Testis (tissue), 2 donors: ENCODE measurements around the gene ALOXE3.
"Not testable (repeated sequence)": the region's sequence is repeated elsewhere in the genome, so short reads cannot be mapped to it uniquely, and the experiment has no call there.

ENCODE experiments used
- POLR2A ChIP-seq: fragments of 450-650 bp; IDR thresholded peaks from one replicate; pipeline ENCODE4 v1.6.1; 2017; ENCODE audit warnings: antibody characterized with exemption, mild to moderate bottlenecking, moderate library complexity
- TF ChIP-seq, protein P1 (sequence below), 3 experiments: fragments of 450-650 bp in 2 of 3; fragments of 200-600 bp in 1 of 3; sonication (generic) in 1 of 3; IDR thresholded peaks; one replicate each; pipeline ENCODE4 v1.5.1; 2016 to 2019; ENCODE audit warnings: antibody characterized with exemption in 3 of 3, mild to moderate bottlenecking in 2 of 3, moderate library complexity in 1 of 3

DNA sequence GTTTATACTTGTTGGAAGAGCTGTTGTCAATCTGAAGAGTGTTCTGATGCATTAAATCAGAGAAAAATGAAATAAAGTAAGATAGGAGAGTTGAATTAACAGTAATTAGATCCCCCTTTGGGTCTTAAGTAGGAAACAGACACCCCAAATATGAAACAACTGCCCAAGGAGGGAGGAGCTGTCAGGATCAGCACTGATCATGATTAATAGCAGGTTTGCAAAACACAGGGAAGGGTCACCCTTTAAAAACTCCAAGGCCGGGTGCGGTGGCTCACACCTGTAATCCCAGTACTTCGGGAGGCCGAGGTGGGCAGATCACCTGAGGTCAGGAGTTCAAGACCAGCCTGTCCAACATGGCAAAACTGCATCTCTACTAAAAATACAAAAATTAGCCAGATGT, 11.3 kb downstream of the ALOXE3 start:
- not testable (repeated sequence) for TF ChIP-seq POLR2A
- TF ChIP-seq, protein P1, sequence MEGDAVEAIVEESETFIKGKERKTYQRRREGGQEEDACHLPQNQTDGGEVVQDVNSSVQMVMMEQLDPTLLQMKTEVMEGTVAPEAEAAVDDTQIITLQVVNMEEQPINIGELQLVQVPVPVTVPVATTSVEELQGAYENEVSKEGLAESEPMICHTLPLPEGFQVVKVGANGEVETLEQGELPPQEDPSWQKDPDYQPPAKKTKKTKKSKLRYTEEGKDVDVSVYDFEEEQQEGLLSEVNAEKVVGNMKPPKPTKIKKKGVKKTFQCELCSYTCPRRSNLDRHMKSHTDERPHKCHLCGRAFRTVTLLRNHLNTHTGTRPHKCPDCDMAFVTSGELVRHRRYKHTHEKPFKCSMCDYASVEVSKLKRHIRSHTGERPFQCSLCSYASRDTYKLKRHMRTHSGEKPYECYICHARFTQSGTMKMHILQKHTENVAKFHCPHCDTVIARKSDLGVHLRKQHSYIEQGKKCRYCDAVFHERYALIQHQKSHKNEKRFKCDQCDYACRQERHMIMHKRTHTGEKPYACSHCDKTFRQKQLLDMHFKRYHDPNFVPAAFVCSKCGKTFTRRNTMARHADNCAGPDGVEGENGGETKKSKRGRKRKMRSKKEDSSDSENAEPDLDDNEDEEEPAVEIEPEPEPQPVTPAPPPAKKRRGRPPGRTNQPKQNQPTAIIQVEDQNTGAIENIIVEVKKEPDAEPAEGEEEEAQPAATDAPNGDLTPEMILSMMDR (IDR thresholded peaks at IDR 0.05): not testable (repeated sequence)
